ENCODE measurements around the gene MAP3K5.

DNA sequence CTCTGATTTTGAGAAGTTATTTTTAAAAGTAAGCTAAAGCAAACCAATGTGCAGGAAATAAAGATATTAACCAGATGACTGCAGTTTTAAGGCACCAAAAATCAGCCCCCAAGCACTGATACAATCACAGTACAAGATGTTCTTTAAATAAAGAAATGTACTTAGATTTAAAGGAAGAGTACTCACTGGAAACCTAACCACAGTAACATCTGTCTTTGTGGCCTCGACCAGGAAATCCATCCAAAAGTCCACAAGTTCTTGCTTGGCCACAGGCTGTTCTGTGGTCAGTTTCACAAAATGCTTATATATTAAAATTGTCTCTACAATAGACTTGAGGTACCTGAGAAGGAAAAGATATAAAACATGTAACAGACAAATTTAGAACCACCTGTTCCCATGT, 136.2 kb downstream of the MAP3K5 start:
- TF ChIP-seq CTCF (IDR thresholded peaks at IDR 0.05) (no peak), EP300 (IDR thresholded peaks at IDR 0.05) (no peak), POLR2A (IDR thresholded peaks at IDR 0.05) (no peak), POLR2AphosphoS5 (IDR thresholded peaks at IDR 0.05) (no peak)

Data from sigmoid colon (tissue), 4 donors.